HG03439 (cell line): ENCODE results near the gene CDH23.
A peak's percentile ranks its signal among the peaks of the same experiment; 100 is the strongest.

ENCODE experiments used
- ATAC-seq: cut with Tn5 transposase; IDR thresholded peaks from one replicate; pipeline ENCODE4 v1.9.1; 2021; ENCODE audit warnings: mild to moderate bottlenecking, moderate library complexity; ENCODE audit not compliant: unreplicated experiment

Gene CDH23

GRCh38 chr10:71671994-71672946, 275.6 kb downstream of the CDH23 start:
- no peak for ATAC-seq

- ATAC-seq = no peak
Measured at GRCh38 chr10:71675295-71675970, 278.7 kb downstream of the CDH23 start.

- no peak for ATAC-seq
Measured at GRCh38 chr10:71677261-71677660, 280.5 kb downstream of the CDH23 start.

GRCh38 chr10:71678057-71678805, 281.5 kb downstream of the CDH23 start:
- no peak for ATAC-seq

- ATAC-seq = no peak
Measured at GRCh38 chr10:71679425-71679824, 282.7 kb downstream of the CDH23 start.

GRCh38 chr10:71681977-71682376, 285.3 kb downstream of the CDH23 start:
- no peak for ATAC-seq

GRCh38 chr10:71683301-71683700, 286.6 kb downstream of the CDH23 start:
- no peak for ATAC-seq

GRCh38 chr10:71684356-71685173, 287.8 kb downstream of the CDH23 start:
- no peak for ATAC-seq

GRCh38 chr10:71685554-71686232, 289.0 kb downstream of the CDH23 start:
- ATAC-seq = no peak

- no peak for ATAC-seq
Measured at GRCh38 chr10:71687077-71687476, 290.4 kb downstream of the CDH23 start.

- ATAC-seq = no peak
Measured at GRCh38 chr10:71687480-71687879, 290.8 kb downstream of the CDH23 start.

GRCh38 chr10:71688256-71688655, 291.5 kb downstream of the CDH23 start:
- no peak for ATAC-seq

GRCh38 chr10:71690094-71690720, 293.5 kb downstream of the CDH23 start:
- ATAC-seq = no peak

- no peak for ATAC-seq
Measured at GRCh38 chr10:71691405-71691804, 294.7 kb downstream of the CDH23 start.

GRCh38 chr10:71692598-71693306, 296.0 kb downstream of the CDH23 start:
- ATAC-seq = no peak

GRCh38 chr10:71693377-71693776, 296.7 kb downstream of the CDH23 start:
- ATAC-seq = no peak

GRCh38 chr10:71694039-71694501, 297.4 kb downstream of the CDH23 start:
- no peak for ATAC-seq

GRCh38 chr10:71694567-71694968, 297.8 kb downstream of the CDH23 start:
- ATAC-seq = peak; percentile 78
